Choroid plexus epithelial cell (primary cell): Measurements from ENCODE around the gene FXN.

Experiments
- DNase-seq: peaks from one replicate; pipeline ENCODE4 v3.0.0-alpha.2; 2010; ENCODE audit warnings: low read depth
- H3K4me3 ChIP-seq: 2 replicates; pipeline ENCODE4 v1.5.1; 2011; ENCODE audit warnings: low read depth, mild to moderate bottlenecking, control low read depth, low read length, moderate library complexity
- TF ChIP-seq, protein P1 (sequence below): conservative IDR thresholded peaks from 2 replicates; pipeline ENCODE4 v1.5.1; 2011; ENCODE audit warnings: low read depth, mild to moderate bottlenecking, control low read depth, inconsistent platforms, low read length, moderate library complexity

FXN gene

DNA sequence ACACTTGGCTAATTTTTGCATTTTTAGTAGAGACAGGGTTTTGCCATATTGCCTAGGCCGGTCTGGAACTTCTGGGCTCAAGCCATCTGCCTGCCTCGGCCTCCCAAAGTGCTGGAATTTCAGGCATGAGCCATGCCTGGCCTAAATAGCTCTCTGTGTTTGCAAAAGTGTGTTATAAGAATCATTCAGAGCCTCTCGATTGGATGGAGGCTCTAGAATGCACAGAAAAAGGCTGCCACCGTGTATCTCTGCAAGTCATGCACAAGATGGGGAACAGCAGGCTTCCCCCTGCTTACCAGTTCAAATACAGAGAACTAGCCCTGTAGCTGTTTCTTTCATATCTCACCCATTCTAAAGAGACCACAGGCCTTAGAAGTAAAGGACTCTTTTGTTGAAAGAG, 28.3 kb downstream of the FXN start:
- H3K4me3 ChIP-seq: no peak overlapping the region
- TF ChIP-seq, protein P1, sequence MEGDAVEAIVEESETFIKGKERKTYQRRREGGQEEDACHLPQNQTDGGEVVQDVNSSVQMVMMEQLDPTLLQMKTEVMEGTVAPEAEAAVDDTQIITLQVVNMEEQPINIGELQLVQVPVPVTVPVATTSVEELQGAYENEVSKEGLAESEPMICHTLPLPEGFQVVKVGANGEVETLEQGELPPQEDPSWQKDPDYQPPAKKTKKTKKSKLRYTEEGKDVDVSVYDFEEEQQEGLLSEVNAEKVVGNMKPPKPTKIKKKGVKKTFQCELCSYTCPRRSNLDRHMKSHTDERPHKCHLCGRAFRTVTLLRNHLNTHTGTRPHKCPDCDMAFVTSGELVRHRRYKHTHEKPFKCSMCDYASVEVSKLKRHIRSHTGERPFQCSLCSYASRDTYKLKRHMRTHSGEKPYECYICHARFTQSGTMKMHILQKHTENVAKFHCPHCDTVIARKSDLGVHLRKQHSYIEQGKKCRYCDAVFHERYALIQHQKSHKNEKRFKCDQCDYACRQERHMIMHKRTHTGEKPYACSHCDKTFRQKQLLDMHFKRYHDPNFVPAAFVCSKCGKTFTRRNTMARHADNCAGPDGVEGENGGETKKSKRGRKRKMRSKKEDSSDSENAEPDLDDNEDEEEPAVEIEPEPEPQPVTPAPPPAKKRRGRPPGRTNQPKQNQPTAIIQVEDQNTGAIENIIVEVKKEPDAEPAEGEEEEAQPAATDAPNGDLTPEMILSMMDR: no peak
- peak; percentile 19 for DNase-seq

DNA sequence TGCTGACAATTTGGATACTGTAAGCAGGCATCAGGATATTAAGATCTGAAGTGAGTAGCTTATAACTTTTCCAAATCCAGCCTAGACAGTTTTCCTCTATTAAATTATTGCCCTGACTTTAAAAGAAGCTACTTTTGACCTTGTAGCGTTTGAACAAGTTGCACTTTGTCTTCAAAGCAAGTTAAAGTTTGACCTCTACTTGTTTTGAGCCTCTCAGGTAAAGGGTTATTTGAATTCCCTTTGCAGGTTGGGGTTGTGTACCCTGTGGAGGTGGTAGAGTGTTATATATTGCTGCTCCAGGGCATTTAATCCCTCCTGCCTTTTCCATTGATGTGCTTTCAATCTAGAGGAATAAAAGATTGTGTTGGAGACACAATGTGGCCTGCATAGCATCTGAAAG, 30.1 kb downstream of the FXN start:
- H3K4me3 ChIP-seq: no peak overlapping the region
- TF ChIP-seq, protein P1: no peak
- no peak for DNase-seq

DNA sequence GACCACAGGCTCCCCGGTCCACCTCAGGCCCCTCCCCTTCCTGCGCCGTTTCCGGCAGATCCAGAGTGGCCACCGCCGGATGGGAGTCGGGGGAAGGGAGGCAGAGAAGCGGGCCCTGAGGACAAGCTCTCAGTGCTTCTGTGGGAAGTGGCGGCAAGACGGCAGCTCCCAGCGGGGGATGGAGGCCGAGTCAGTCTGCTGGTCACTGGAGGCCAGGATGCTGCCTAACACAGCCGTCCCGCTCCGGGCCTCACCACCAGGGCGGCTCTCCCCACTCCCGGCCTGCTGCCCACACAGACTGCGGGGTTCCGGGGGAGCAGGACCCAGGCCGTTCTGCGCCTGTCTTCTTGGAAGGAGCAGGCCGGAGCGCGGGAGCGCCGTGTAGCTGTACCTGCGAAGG, 31.4 kb downstream of the FXN start:
- H3K4me3 ChIP-seq: no peak overlapping the region
- TF ChIP-seq, protein P1: no peak
- DNase-seq: no peak

DNA sequence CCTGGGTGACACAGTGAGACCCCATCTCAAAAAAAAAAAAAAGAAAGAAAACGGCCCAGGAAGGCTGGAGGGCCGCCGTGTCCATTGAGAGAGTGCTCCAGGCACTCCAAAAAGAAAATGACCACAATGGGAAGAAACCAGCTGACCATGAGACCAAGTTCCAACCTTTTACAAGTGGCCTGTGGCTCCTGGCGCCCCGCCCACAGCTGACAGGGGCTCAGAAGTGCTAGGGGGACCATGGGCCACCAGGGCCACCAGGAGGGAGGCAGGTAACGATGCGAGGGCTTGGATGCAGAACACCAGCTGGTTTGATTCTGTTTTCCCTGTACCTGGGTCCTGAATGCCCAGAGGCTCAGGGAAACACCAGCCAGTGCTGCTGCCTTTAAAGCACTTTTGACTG, 34.6 kb downstream of the FXN start:
- DNase-seq: no peak
- no peak overlapping the region for H3K4me3 ChIP-seq
- TF ChIP-seq, protein P1: no peak

DNA sequence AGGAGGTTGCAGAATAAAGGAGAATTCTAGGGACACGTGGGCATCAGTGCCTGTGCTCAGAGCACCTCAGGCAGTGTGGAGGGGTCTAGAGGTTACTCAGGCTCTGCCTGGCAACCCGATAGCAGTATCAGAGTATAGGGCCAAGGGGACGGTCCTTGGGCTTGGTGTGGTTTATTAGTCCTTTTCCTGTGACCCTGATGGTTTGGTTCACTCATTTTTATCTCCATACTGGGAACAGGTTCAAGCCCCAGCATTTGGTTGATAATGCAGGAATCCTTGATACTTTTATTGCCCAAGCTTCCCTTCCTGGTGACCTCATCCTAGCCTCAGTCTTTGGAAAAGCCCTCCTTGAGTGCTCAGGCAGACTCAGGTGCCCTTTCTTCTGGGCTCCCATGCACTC, 35.5 kb downstream of the FXN start:
- TF ChIP-seq, protein P1: no peak
- no peak overlapping the region for H3K4me3 ChIP-seq
- no peak for DNase-seq

DNA sequence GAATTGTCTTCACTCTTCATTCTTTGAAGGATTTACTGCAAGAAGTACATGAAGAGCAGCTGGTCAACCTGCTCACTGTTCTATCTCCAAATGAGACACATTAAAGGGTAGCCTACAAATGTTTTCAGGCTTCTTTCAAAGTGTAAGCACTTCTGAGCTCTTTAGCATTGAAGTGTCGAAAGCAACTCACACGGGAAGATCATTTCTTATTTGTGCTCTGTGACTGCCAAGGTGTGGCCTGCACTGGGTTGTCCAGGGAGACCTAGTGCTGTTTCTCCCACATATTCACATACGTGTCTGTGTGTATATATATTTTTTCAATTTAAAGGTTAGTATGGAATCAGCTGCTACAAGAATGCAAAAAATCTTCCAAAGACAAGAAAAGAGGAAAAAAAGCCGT, 37.6 kb downstream of the FXN start:
- DNase-seq: no peak
- H3K4me3 ChIP-seq: no peak overlapping the region
- TF ChIP-seq, protein P1: no peak

DNA sequence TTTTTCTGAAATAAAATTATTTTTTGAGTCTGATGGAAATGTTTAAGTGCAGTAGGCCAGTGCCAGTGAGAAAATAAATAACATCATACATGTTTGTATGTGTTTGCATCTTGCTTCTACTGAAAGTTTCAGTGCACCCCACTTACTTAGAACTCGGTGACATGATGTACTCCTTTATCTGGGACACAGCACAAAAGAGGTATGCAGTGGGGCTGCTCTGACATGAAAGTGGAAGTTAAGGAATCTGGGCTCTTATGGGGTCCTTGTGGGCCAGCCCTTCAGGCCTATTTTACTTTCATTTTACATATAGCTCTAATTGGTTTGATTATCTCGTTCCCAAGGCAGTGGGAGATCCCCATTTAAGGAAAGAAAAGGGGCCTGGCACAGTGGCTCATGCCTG, 39.2 kb downstream of the FXN start:
- TF ChIP-seq, protein P1: no peak
- DNase-seq: no peak
- no peak overlapping the region for H3K4me3 ChIP-seq
